Keratinocyte (primary cell): ENCODE data around the gene COQ10B. TPM values are rescaled to one million over a fixed set of nuclear protein-coding genes. Genes with fewer than 3 reads are reported as not detected.

Source experiments
- DNase-seq: peaks from one replicate; pipeline ENCODE4 v3.0.0-alpha.2; 2011; ENCODE audit warnings: low read depth, missing footprints, low spot score
- FAIRE-seq: peaks from 2 replicates; lab custom pipeline; 2011; peaks lifted over from hg19 to GRCh38; lab: Jason Lieb, UNC
- H2AFZ ChIP-seq: 2 replicates; pipeline ENCODE4 v1.6.0; 2012; ENCODE audit warnings: low read length, control low read depth, inconsistent platforms; ENCODE audit not compliant: control insufficient read depth
- H3K27ac ChIP-seq: 2 replicates; pipeline ENCODE4 v1.5.1; 2011; ENCODE audit warnings: low read length; ENCODE audit not compliant: control insufficient read depth, insufficient read depth
- H3K27me3 ChIP-seq: 3 replicates; pipeline ENCODE4 v1.6.0; 2011; ENCODE audit warnings: low read length; ENCODE audit not compliant: control insufficient read depth, insufficient read depth; ENCODE audit errors: extremely low read depth
- H3K36me3 ChIP-seq, 2 experiments: 2 replicates in 1 of 2; 3 replicates in 1 of 2; pipeline ENCODE4 v1.5.1; 2011; ENCODE audit warnings: low read length in 2 of 2, mild to moderate bottlenecking in 1 of 2; ENCODE audit not compliant: control insufficient read depth in 2 of 2, insufficient read depth in 2 of 2; ENCODE audit errors: extremely low read depth in 1 of 2
- H3K4me1 ChIP-seq: 3 replicates; pipeline ENCODE4 v1.5.1; 2011; ENCODE audit warnings: low read length; ENCODE audit not compliant: control insufficient read depth, insufficient read depth; ENCODE audit errors: extremely low read depth
- H3K4me2 ChIP-seq: 3 replicates; pipeline ENCODE4 v1.6.0; 2011; ENCODE audit warnings: low read depth, low read length; ENCODE audit not compliant: control insufficient read depth, insufficient read depth; ENCODE audit errors: extremely low read depth
- H3K4me3 ChIP-seq, 3 experiments: fragments of 200-600 bp in 1 of 3; sonication (generic) in 1 of 3; 2 replicates in 2 of 3; 3 replicates in 1 of 3; pipeline ENCODE4 v1.5.1; 2011 to 2016; ENCODE audit warnings: low read length in 3 of 3, mild to moderate bottlenecking in 3 of 3, control low read depth in 2 of 3, inconsistent platforms in 1 of 3, low read depth in 1 of 3, mixed read lengths in 1 of 3, mixed run types in 1 of 3, moderate library complexity in 1 of 3; ENCODE audit not compliant: control insufficient read depth in 2 of 3, insufficient read depth in 2 of 3; ENCODE audit errors: extremely low read depth in 1 of 3
- H3K79me2 ChIP-seq: 2 replicates; pipeline ENCODE4 v1.6.0; 2012; ENCODE audit warnings: low read length; ENCODE audit not compliant: control insufficient read depth, insufficient read depth
- H3K9ac ChIP-seq: 3 replicates; pipeline ENCODE4 v1.6.0; 2011; ENCODE audit warnings: low read length; ENCODE audit not compliant: control insufficient read depth, insufficient read depth; ENCODE audit errors: extremely low read depth
- H3K9me1 ChIP-seq: 3 replicates; pipeline ENCODE4 v1.6.0; 2011; ENCODE audit warnings: low read length; ENCODE audit not compliant: control insufficient read depth, insufficient read depth; ENCODE audit errors: extremely low read depth
- H3K9me3 ChIP-seq: 2 replicates; pipeline ENCODE4 v1.5.1; 2012; ENCODE audit warnings: low read depth, low read length; ENCODE audit not compliant: control insufficient read depth
- H4K20me1 ChIP-seq: 3 replicates; pipeline ENCODE4 v1.6.0; 2011; ENCODE audit warnings: low read length; ENCODE audit not compliant: control insufficient read depth, insufficient read depth; ENCODE audit errors: extremely low read depth
- EZH2 ChIP-seq: IDR thresholded peaks from one replicate; pipeline ENCODE4 v1.6.1; 2012; ENCODE audit warnings: inconsistent platforms, mild to moderate bottlenecking, low read length, moderate library complexity
- dilution Hi-C: fragments of 300-500 bp; cut with MboI; formaldehyde crosslinking; loops from one replicate; pipeline ENCODE4 v1.7.0; 2020; ENCODE audit warnings: low sequenced_read_pairs; ENCODE audit not compliant: extremely low pct_ligation_motif_present
- polyA plus RNA-seq, 5 experiments: library from polyadenylated mRNA; depleted of rRNA in 3 of 5; stranded (reverse) in 3 of 5; stranded (forward) in 1 of 5; unstranded in 1 of 5; fragments of >200 nt; gene quantifications; 1 replicate in 1 of 5; 2 replicates in 3 of 5; 3 replicates in 1 of 5; pipeline versions ENCODE4 v1.2.1 to v1.2.3, GENCODE V29; 2011 to 2012; ENCODE audit warnings: missing spikeins in 2 of 5, low read depth in 1 of 5, low replicate concordance in 1 of 5
- TF ChIP-seq, protein P1 (sequence below), 3 experiments: IDR thresholded peaks in 1 of 3; conservative IDR thresholded peaks in 1 of 3; optimal IDR thresholded peaks in 1 of 3; 2 replicates in 2 of 3; 3 replicates in 1 of 3; pipeline versions ENCODE3 to v1.5.1; 2011; ENCODE audit warnings: low read length in 3 of 3, mild to moderate bottlenecking in 3 of 3, moderate library complexity in 2 of 3, control low read depth in 1 of 3, inconsistent platforms in 1 of 3; ENCODE audit not compliant: insufficient read depth in 2 of 3; ENCODE audit errors: extremely low read depth in 1 of 3

Gene COQ10B
- polyA plus RNA-seq, 1 donor (not counting 4 experiments of a cell fraction or from before 2014, with no cell fraction given): 8.8 TPM

DNA sequence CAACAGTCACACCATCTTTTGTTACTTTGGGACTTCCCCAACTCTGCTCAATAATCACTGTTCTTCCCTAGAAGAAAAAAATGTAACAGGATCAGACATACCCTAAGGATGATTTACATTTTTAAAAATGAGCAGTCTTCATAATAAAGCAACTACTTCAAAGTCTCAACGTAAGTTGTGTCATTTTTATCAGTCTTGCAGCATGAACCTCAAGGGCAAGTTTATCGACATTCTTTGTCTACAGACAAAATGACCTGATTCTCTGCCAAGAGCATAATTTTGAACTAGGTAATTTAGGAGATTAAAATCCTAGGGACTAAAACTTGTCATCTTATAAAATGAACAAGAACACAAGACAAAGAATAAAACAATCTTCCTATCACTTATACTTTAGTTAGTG is 44.0 kb downstream of the COQ10B start:
- dilution Hi-C loops: no loop called here
- Histone ChIP-seq H3K4me3 (peak overlapping the region; percentile 92 to 96 (median 94)), H3K9me1 (no peaks in the 10 kb centered on the region), H4K20me1 (peaks cover 9% of the 10 kb centered on the region), H3K36me3 (peaks cover 25 to 30% of the 10 kb centered on the region in 2 experiments), H3K9me3 (no peaks in the 10 kb centered on the region), H3K4me1 (peaks cover 32% of the 10 kb centered on the region), H3K79me2 (peaks cover 82% of the 10 kb centered on the region), H3K9ac (peak overlapping the region; percentile 89), H3K4me2 (peak overlapping the region; percentile 77), H2AFZ (no peak overlapping the region), H3K27ac (peak overlapping the region; percentile 80), H3K27me3 (no peaks in the 10 kb centered on the region)
- FAIRE-seq (no peak), DNase-seq (no peak)
- no peak for TF ChIP-seq EZH2
- TF ChIP-seq, protein P1, sequence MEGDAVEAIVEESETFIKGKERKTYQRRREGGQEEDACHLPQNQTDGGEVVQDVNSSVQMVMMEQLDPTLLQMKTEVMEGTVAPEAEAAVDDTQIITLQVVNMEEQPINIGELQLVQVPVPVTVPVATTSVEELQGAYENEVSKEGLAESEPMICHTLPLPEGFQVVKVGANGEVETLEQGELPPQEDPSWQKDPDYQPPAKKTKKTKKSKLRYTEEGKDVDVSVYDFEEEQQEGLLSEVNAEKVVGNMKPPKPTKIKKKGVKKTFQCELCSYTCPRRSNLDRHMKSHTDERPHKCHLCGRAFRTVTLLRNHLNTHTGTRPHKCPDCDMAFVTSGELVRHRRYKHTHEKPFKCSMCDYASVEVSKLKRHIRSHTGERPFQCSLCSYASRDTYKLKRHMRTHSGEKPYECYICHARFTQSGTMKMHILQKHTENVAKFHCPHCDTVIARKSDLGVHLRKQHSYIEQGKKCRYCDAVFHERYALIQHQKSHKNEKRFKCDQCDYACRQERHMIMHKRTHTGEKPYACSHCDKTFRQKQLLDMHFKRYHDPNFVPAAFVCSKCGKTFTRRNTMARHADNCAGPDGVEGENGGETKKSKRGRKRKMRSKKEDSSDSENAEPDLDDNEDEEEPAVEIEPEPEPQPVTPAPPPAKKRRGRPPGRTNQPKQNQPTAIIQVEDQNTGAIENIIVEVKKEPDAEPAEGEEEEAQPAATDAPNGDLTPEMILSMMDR (optimal IDR thresholded peaks at IDR 0.05 in 1 of 3, IDR thresholded peaks at IDR 0.05 in 1 of 3, conservative IDR thresholded peaks at IDR 0.05 in 1 of 3; ENCODE audit: extremely low read depth in 1 of 3, insufficient read depth in 2 of 3, low read length in 3 of 3): no peak

DNA sequence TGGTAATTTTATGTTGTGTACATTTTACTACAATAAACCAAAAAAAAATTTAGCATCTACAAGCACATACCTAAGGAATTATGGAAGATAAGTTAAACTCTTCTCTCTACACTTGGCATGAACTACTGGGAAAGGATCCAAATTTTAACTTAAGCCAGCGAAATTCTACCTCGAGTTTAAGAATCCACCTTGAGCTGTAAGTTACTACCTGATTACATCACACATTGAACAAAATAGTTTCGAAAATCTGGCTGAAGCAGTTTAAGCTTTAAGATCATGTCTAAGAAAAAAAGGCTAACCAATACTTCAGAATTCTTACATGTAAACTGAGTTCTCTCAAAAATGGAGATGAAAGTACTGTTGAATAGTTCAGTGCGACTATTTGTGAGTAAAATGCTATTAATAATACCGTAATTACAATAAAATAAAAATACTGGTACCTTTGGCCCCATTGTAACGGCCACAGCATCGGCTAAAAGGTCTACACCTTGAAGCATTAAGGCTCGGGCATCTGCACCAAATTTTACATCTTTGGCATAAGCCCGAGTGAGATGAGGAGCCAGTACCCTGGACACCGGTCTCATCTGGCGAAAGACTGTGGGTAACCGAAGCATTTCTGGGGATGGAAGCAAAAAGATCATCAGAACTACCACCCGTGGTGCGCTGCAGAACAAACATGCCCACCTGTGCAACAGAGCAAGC is 45.0 kb downstream of the COQ10B start:
- no peak for TF ChIP-seq EZH2
- TF ChIP-seq, protein P1 (optimal IDR thresholded peaks at IDR 0.05 in 1 of 3, IDR thresholded peaks at IDR 0.05 in 1 of 3, conservative IDR thresholded peaks at IDR 0.05 in 1 of 3; ENCODE audit: extremely low read depth in 1 of 3, insufficient read depth in 2 of 3, low read length in 3 of 3): no peak
- H3K4me1 ChIP-seq: peaks cover 33% of the 10 kb centered on the region
- H3K9me1 ChIP-seq: no peaks in the 10 kb centered on the region
- FAIRE-seq (no peak), DNase-seq (no peak)
- H3K9me3 ChIP-seq: no peaks in the 10 kb centered on the region
- dilution Hi-C loops: no loop called here
- peaks cover 23 to 32% of the 10 kb centered on the region in 2 experiments for H3K36me3 ChIP-seq
- no peaks in the 10 kb centered on the region for H3K27me3 ChIP-seq
- H2AFZ ChIP-seq: no peak overlapping the region
- H3K4me2 ChIP-seq: peak overlapping the region; percentile 77
- peak overlapping the region; percentile 80 for H3K27ac ChIP-seq
- peak overlapping the region; percentile 92 to 96 (median 94) for H3K4me3 ChIP-seq
- peaks cover 9% of the 10 kb centered on the region for H4K20me1 ChIP-seq
- peak overlapping the region; percentile 89 for H3K9ac ChIP-seq
- peaks cover 87% of the 10 kb centered on the region for H3K79me2 ChIP-seq
